Measurements from ENCODE around the gene MRC1.
"Not testable (repeated sequence)": the region's sequence is repeated elsewhere in the genome, so short reads cannot be mapped to it uniquely, and the experiment has no call there.

The MRC1 gene

GRCh38 chr10:17910125-17910789, 101.1 kb downstream of the MRC1 start:
- peak; percentile 27 for DNase-seq

- no peak for DNase-seq
Measured at GRCh38 chr10:17912754-17913153, 103.6 kb downstream of the MRC1 start.

- DNase-seq, result no peak
Measured at GRCh38 chr10:17913604-17914003, 104.5 kb downstream of the MRC1 start.

- DNase-seq, result no peak
Measured at GRCh38 chr10:17914169-17915045, 105.3 kb downstream of the MRC1 start.

GRCh38 chr10:17915181-17915580, 106.0 kb downstream of the MRC1 start:
- no peak for DNase-seq

- no peak for DNase-seq
Measured at GRCh38 chr10:17918187-17918903, 109.2 kb downstream of the MRC1 start.

- no peak for DNase-seq
Measured at GRCh38 chr10:17921378-17921777, 112.2 kb downstream of the MRC1 start.

- DNase-seq, result no peak
Measured at GRCh38 chr10:17923728-17924127, 114.6 kb downstream of the MRC1 start.

GRCh38 chr10:17943033-17943745, 134.0 kb downstream of the MRC1 start:
- no peak for DNase-seq

GRCh38 chr10:17950269-17950668, 141.1 kb downstream of the MRC1 start:
- not testable (repeated sequence) for DNase-seq

GRCh38 chr10:17950726-17951125, 141.6 kb downstream of the MRC1 start:
- DNase-seq, result no peak

- no peak for DNase-seq
Measured at GRCh38 chr10:17951868-17952371, 142.8 kb downstream of the MRC1 start, which contains the start of gene SLC39A12. Gene SLC39A12, plus strand, starts transcription at chr10:17951918. Its CDS starts 1,359 bp downstream, at chr10:17953277.

GRCh38 chr10:17954372-17954771, 145.2 kb downstream of the MRC1 start:
- not testable (repeated sequence) for DNase-seq

- no peak for DNase-seq
Measured at GRCh38 chr10:17954861-17955260, 145.7 kb downstream of the MRC1 start.

GRCh38 chr10:17958049-17958448, 148.9 kb downstream of the MRC1 start:
- no peak for DNase-seq

- DNase-seq, result no peak
Measured at GRCh38 chr10:17959870-17960269, 150.7 kb downstream of the MRC1 start.
